HG03025 (cell line): Measurements from ENCODE around the gene NOL12.
"Not testable (repeated sequence)": the region's sequence is repeated elsewhere in the genome, so short reads cannot be mapped to it uniquely, and the experiment has no call there.

ENCODE experiments used
- ATAC-seq: cut with Tn5 transposase; IDR thresholded peaks from one replicate; pipeline ENCODE4 v1.9.1; 2021; ENCODE audit warnings: mild to moderate bottlenecking, moderate library complexity; ENCODE audit not compliant: unreplicated experiment, low FRiP score

Gene NOL12

GRCh38 chr22:37710675-37711074 is 24.5 kb downstream of the NOL12 start:
- no peak for ATAC-seq

- no peak for ATAC-seq
Observed at GRCh38 chr22:37711490-37711889, 25.3 kb downstream of the NOL12 start.

- ATAC-seq, result no peak
Observed at GRCh38 chr22:37713761-37714160, 27.6 kb downstream of the NOL12 start.

GRCh38 chr22:37714634-37715033 is 28.5 kb downstream of the NOL12 start:
- no peak for ATAC-seq

- ATAC-seq, result no peak
Observed at GRCh38 chr22:37715760-37716159, 29.6 kb downstream of the NOL12 start.

GRCh38 chr22:37716708-37717107 is 30.6 kb downstream of the NOL12 start:
- ATAC-seq, result no peak

- not testable (repeated sequence) for ATAC-seq
Observed at GRCh38 chr22:37717235-37717634, 31.1 kb downstream of the NOL12 start.

DNA sequence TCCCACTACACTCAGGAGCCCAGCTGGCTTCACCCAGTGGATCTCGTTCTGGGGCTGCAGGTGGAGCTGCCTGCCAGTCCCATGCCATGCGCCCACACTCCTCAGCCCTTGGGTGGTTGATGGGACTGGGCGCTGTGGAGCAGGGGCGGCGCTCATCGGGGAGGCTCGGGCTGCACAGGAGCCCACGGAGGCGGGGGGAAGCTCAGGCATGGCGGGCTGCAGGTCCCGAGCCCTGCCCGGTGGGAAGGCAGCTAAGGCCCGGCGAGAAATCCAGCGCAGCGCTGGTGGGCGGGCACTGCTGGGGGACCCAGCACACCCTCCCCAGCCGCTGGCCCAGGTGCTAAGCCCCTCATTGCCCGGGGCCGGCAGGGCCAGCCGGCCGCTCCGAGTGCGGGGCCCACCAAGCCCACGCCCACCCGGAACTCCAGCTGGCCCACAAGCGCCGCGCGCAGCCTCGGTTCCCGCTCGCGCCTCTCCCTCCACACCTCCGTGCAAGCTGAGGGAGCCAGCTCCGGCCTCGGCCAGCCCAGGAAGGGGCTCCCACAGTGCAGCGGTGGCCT is 31.7 kb downstream of the NOL12 start:
- ATAC-seq, result not testable (repeated sequence)

GRCh38 chr22:37725551-37726240 is 39.6 kb downstream of the NOL12 start:
- no peak for ATAC-seq

GRCh38 chr22:37726241-37726887 is 40.2 kb downstream of the NOL12 start:
- ATAC-seq, result no peak

- no peak for ATAC-seq
Observed at GRCh38 chr22:37728620-37729019, 42.5 kb downstream of the NOL12 start.

DNA sequence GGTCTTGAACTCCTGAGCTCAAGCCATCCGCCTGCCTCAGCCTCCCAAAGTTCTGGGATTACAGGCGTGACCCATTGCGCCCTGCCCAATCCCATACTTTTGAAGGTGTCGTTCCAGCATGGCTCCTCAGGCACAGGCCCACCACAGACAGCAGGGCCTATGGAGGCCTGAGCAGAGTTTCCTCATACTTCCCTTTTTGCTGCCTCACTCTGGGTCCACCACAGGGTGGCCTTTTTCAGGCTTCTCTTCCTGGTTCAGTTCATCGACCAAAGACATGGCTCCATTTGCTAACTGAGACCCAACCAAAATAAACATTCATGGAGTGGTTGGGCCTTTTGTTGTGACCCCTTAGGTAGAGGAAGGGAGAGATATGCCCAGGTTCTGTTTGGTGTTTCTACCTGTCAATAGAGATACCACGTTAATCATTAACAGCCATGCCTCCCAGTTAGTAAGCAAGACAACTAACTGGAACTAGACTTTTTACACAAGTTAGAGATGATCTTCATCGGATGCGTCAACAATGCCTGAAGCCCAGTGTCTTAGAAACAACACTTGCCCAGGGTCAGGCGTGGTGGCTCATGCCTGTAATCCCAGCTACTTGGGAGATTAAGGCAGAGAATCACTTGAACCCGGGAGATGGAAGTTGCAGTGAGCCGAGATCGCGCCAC is 45.8 kb downstream of the NOL12 start:
- no peak for ATAC-seq

DNA sequence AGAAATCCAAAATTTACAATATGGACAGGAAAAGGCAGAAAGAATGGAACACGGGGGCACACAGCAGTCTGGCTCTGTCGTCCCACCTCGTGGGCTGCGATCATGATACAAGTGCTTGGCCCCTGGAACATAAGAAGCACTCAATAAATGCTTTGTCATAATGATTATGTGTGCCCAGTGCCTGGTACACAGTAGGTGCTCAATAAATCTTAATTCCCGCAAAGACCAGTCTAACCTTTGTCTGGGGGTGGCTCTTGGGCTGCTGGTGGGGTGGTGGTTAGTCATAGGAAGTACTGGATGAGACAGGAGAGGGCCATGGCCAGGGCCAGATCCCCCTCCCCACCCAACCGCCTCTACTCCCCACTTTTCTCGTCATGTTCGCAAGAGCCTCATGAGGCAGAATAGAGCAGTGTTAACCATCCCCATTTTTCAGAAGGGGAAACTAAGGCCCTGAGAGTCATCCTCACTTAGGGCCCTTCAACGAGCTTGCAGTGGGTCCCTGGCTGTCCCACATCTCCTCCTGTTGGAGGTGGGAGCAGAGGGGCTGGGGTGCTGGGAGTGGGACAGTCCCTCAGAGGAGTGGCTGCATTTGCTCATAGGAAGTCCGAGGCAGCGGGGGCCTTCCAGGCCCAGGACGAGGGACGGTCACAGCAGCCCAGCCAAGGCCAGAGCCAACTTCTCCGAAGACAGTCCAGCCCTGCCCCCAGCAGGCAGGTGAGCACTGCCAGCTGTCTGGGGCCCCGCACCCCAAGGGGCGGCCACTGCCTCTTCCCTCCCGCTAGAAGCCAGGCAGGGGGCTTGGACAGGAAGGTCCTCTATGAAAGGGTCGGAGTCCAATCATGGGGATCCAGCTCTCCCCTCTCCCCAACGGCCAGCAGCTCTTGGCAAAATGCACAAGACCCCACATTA is 46.8 kb downstream of the NOL12 start:
- no peak for ATAC-seq

DNA sequence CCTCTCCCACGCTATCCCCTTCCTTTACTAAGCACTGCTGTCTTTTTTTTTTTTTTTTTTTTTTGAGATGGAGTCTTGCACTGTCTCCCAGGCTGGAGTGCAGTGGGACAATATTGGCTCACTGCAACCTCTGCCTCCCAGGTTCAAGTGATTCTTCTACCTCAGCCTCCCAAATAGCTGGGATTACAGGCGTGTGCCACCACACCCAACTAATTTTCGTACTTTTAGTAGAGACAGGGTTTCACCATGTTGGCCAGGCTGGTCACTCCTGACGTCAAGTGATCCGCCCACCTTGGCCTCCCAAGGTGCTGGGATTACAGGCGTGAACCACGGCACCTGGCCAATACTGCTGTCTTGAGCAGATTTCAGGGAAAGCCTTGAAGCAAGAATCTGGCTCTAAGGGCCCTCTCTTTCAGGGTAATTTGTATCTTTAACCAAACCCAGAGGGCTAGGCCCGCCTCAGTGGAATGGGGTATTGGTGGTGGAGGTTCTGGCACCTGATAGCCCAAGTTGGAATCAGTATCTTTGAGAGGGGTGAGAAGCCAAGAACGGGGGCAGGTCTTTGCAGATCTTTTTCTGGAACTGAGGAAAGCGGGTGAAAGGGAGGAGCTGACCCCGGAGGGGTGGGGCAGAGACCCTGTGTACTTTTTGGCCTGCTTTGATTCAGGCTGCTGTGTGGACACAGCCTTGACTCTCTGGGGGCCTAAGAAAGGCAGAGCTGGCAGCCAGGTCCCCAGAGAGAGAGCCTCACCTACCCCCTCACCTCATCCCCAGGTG is 47.7 kb downstream of the NOL12 start:
- ATAC-seq, result no peak

GRCh38 chr22:37734402-37734700 is 48.2 kb downstream of the NOL12 start:
- no peak for ATAC-seq

- ATAC-seq, result no peak
Observed at GRCh38 chr22:37734964-37735451, 48.9 kb downstream of the NOL12 start.

GRCh38 chr22:37739035-37739434 is 52.9 kb downstream of the NOL12 start:
- ATAC-seq, result no peak

GRCh38 chr22:37739611-37740049 is 53.5 kb downstream of the NOL12 start:
- no peak for ATAC-seq

DNA sequence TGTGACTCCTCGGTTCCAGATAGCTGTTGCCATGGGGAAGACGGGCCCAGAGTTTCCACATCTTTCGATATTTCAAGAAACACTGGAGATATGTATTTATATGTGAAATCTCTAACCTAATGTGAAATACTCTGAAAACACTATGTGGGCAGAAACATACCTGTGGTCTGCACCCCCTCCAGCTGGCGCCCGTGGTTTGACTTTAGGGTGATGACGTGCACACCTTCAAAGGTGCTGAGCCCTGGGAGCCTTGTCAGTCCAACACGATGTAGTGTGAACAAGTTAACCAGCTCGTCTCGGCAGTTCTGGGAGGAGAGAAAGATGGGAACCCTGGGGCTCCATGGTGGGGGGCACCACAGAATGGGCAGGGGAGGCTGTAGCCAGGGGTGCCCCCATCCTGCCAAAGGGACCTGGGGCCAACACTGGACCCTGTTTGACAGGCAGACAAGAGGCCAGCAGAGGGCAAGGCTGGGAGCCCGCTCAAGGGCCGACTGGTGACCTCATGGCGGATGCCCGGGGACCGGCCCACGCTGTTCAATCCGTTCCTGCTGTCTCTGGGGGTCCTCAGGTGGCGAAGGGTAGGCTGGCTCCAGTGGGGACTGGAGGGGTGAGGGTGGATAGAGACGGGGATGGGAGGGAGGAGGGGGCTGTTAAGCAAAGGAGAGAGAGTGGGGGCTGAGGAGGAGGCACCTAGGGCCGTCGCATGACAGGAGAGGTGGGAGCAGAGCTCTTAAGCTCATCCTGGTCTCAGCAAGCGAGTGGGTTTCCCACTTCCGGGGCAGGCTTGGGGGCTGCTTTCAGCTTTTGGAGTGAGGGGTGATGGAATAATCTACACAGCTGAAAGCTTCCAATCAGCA is 54.5 kb downstream of the NOL12 start:
- ATAC-seq, result no peak
